ENCODE measurements around the gene SP3.

DNA sequence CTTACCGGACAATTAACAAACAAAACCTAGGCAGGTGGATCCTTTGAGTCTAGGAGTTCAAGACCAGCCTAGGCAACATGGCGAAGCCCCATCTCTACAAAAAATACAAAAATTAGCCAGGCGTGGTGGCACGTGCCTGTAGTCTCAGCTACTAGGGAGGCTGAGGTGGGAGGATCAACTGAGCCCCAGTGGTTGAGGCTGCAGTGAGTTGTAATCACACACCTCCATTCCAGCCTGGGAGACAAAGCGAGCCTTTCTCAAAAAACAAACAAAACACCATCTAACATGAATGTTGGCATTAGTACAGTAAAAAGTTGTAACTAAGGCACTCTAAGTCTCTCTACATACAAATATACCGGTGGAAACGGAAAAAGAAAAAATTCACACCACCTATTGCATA is 5.3 kb downstream of the SP3 start:
- no peak for TF ChIP-seq POLR2AphosphoS5 (IDR thresholded peaks at IDR 0.05; ENCODE audit: insufficient read depth in 1 of 2, low read depth in 1 of 2)
- TF ChIP-seq, protein P1, sequence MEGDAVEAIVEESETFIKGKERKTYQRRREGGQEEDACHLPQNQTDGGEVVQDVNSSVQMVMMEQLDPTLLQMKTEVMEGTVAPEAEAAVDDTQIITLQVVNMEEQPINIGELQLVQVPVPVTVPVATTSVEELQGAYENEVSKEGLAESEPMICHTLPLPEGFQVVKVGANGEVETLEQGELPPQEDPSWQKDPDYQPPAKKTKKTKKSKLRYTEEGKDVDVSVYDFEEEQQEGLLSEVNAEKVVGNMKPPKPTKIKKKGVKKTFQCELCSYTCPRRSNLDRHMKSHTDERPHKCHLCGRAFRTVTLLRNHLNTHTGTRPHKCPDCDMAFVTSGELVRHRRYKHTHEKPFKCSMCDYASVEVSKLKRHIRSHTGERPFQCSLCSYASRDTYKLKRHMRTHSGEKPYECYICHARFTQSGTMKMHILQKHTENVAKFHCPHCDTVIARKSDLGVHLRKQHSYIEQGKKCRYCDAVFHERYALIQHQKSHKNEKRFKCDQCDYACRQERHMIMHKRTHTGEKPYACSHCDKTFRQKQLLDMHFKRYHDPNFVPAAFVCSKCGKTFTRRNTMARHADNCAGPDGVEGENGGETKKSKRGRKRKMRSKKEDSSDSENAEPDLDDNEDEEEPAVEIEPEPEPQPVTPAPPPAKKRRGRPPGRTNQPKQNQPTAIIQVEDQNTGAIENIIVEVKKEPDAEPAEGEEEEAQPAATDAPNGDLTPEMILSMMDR (IDR thresholded peaks at IDR 0.05), result no peak
- TF ChIP-seq POLR2A (IDR thresholded peaks at IDR 0.05), result no peak
